OCI-LY7 (cell line): Measurements from ENCODE around the gene LSM14B.

Source experiments
- EZH2phosphoT487 ChIP-seq: fragments of 200-600 bp; sonication (generic); IDR thresholded peaks from 2 replicates; pipeline ENCODE4 v1.6.1; 2018; ENCODE audit warnings: low read depth, borderline replicate concordance, mild to moderate bottlenecking, mixed run types, antibody characterized with exemption, low read length, moderate library complexity, mixed read lengths
- TF ChIP-seq, protein P1 (sequence below): fragments of 200-600 bp; sonication (generic); conservative IDR thresholded peaks from 2 replicates; pipeline ENCODE4 v1.5.1; 2014; ENCODE audit warnings: mild to moderate bottlenecking, antibody characterized with exemption, low read length, moderate library complexity, mixed read lengths

DNA sequence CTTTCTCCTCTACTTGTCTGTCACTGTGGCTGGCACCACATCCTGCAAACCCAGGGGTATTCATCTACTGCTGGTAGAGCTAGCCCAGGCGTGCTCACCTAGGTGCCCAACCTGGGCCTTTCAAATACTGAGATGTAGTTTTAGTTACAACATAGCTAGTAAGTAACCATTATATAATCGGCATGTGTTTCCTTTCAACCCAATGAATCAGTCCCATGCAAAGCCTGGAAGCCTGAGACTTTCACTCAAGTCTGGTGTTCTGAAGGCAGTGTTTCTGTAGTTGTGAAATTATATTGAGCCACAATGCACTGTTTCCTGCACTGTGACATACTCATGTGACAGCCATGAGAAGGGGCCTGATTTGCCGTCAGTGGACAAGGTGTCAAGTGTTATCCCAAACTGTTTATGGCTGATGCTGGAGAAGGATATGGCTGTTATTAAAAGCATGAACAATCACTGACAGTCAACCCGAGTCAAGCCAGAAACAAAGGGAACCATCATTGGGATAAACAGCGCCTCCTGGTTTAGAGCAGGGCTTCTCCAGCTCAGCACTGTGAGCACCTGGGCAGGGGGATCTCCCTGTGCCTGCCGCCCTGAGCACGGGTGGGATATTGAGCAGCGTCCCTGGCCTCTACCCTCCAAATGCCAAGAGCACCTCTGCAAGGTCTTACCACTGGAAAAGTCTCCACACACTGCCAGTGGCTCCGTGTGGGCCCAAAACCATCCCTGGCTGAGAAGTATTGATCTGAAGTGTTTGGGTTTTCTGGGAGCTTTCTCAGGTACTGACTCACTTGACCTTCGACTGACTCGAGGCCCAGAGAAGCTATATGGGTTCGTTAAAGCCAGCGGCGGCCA lies 19.3 kb downstream of the LSM14B start:
- TF ChIP-seq, protein P1, sequence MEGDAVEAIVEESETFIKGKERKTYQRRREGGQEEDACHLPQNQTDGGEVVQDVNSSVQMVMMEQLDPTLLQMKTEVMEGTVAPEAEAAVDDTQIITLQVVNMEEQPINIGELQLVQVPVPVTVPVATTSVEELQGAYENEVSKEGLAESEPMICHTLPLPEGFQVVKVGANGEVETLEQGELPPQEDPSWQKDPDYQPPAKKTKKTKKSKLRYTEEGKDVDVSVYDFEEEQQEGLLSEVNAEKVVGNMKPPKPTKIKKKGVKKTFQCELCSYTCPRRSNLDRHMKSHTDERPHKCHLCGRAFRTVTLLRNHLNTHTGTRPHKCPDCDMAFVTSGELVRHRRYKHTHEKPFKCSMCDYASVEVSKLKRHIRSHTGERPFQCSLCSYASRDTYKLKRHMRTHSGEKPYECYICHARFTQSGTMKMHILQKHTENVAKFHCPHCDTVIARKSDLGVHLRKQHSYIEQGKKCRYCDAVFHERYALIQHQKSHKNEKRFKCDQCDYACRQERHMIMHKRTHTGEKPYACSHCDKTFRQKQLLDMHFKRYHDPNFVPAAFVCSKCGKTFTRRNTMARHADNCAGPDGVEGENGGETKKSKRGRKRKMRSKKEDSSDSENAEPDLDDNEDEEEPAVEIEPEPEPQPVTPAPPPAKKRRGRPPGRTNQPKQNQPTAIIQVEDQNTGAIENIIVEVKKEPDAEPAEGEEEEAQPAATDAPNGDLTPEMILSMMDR = peak; percentile 73
- no peak for TF ChIP-seq EZH2phosphoT487
